Measurements from ENCODE around the gene ABCA4. TPM values are rescaled to one million over a fixed set of nuclear protein-coding genes. Genes with fewer than 3 reads are reported as not detected.

The ABCA4 gene
- polyA plus RNA-seq, 1 donor, result 0.59 TPM

DNA sequence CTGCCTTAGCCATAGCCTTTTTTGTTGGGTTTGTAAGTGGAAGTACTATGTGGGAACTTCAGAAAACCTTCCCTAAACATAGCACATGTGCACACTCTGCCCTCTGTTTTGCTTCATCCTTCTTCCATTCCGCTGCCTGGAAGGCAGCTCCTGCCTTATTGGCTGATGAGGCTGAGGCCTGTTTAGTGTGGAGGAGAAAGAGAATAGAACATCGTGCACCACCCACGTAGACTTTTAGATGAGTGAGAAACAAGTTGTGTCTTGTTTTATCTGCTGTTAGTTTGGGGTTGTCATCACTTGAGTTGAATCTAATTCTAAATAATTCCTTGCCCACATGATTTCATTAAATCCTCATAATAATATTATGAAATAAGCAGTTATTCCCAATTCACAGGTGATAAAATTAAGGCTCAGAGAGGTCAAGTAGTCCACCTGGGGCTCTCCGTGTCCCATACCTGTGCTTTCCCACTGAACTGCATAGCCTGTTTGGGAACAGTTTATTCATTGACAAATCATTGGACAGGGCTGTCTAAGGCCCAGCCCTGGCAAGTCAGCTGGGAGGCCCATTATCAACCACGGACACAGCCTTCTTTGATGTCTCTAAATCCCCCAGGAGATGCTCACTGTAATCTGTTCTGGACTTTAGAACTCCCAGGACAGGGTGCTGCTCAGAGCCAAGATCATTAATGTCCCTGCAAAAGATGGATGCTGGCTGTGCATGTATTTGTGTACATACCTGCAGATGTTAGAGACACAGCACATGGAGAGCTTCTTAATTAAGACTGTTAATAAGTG is 93.0 kb downstream of the ABCA4 start:
- no peak for DNase-seq (ENCODE audit: low read depth)

- no peak for DNase-seq (ENCODE audit: low read depth)
These were observed 94.1 kb downstream of the ABCA4 start for GRCh38 chr1:94026619-94027380.

- DNase-seq (ENCODE audit: low read depth), result peak; percentile 52
These were observed 95.3 kb downstream of the ABCA4 start for GRCh38 chr1:94025383-94026340.

GRCh38 chr1:94024104-94024792 is 96.7 kb downstream of the ABCA4 start:
- DNase-seq (ENCODE audit: low read depth), result no peak

DNA sequence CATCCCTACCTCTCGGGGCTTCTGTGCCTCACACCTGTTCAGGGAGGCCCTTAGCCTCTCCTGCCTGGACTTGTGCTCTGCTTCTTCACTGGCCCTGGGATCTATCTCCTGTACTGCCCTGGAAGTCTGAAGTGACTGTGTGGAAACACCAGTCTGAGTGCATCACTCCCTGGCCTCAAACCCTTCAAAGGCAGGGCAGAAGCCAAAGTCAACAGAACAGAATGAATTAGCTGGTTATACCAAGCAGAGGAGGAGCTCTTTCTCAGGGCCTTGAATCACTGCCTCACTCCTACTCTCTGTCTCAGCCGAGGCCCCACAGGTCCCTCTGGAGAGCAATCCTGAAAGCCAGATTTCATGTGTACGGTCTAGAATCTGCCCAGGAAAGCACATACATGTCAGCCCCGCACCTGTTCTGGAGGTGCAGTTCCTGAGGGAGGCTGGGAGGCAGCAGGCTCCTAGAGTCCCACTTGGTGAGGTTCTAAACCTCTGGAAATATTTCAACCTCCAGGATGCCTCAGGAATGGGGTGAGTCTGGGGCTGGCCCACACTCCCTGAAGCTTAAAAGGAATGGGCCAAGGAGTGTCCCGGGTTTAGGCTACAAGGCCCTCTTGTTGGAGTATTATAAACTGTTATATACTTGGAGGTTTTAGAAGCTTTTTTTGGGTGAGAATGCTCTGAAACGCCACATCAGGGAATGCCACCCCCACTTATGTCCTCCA is 98.3 kb downstream of the ABCA4 start:
- DNase-seq (ENCODE audit: low read depth), result no peak

DNA sequence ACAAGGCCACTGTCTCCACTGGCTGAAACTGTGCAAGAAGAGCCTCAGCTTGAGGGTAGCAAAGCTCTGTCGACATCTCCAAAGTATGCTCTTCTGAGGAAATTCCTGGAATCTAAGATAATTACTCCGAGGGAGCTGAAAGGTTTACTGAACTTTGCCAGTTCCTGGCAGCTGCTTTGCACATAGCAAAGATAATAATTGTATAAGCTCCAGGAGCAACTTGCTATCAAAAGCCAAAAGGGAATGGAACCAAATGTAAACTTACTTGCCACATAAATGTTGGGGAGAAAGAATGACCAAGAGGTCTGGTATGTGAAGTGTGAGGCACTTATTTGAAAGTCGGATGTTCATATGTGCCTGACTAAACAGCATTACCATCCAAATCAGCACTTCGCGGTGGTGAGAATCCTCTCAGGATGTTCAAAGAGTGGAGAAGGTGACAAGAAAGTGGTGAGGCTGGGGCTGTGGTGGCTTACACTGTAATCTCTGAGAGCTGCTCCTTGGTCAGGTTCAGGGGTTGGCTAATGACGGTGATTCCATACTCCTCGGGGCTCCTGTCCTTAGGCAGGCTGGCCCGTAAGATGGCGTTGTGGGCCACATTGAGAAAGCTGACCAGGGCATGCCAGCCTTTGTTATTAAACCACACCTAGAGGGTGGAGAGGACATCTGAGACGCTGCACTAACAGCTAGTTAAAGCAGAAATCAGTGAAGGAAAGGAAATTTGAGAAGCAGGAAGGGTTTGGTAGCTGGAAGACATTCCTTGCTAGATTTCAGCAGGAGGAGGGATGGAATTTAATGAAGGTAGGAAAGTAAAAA is 100.0 kb downstream of the ABCA4 start:
- no peak for DNase-seq (ENCODE audit: low read depth)

DNA sequence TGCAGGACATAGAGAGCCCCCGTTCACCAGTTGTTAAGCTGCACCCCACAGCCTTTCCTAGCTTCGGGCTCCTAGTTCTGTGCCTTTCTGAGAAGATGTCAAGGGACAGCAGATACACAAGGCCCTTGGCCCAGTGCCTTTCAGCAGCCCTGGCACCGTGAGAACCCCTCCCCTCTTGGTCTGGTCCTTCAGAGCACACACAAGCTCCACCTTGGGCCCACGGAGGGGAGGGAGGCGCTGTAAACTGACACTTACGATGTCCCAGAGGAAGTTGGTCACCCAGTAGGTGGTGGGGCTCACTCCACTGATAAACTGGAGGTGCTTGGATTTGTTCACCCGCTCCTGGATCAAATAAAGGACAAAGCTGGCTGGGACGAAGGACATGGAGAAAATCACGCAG is 101.6 kb downstream of the ABCA4 start:
- DNase-seq (ENCODE audit: low read depth), result no peak

DNA sequence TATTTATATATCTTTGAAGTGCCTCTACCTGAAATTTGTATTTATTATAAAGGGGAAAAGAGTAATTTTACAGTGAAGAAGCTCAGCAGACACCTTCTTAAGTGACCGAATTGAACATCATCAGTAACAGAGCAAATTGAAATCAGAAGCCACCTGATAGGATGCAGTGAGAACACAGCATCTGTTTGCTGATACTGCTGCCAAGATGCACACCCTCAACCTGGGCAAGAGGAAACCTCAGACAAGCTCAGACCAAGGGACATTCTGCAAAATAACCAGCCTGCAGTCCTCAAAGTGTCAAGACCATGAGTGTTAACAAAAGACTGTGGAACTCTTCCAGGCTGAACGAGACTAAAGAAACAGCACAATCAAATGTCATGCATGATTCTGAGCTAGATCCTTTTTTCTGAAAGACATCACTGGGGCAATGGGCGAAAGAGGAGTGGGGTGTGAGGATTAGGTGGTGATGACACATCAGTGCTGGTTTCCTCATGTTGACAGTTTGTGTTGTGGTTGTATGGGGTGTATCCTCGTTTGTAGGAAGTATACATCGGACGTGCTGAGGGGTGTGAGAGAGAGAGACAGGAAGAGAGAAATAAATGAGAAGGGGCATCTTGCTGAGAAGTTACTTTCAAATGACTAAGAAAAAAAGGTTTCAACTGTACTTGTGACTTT is 103.7 kb downstream of the ABCA4 start:
- DNase-seq (ENCODE audit: low read depth), result no peak

- no peak for DNase-seq (ENCODE audit: low read depth)
These were observed 105.5 kb downstream of the ABCA4 start for GRCh38 chr1:94015489-94015817.

DNA sequence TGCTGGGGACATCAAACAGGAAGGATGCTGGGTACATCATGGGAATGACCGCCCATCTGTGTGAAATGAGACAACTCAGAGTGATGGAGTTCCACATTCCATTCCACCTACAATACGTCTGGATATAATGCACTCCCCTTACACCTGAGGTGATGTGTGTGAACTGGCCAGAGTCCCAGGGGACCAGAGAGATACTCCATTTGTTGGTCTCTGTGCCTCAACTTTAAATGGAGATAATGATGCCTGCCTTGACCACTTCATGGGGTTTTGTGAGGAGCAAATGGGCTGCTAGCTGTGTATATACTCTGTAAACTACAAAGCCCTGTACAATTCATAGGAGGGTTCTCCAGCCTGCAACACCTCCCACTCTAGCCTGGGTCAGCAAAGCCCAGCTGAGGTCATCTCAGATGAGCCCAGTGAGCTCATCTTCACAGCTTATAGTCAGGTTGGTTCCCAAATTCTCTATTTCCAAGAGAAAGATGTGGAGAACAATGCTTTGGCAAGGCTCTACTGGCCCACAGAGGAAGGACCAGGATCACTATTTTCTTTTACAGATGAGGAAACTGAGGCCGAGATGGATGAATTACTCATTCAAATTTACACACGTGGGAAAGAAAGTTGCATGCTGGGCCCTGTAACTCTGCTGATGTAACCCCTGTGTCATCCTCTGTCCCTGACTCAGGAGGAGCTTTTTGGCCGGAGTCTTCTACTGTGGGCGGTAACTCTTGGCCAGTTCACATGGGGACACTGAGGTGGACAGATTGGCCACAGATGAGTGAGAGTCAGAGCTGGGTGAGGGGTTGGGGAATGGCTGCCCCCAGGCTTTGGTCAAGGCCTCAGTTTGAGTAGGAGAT is 106.1 kb downstream of the ABCA4 start:
- no peak for DNase-seq (ENCODE audit: low read depth)

DNA sequence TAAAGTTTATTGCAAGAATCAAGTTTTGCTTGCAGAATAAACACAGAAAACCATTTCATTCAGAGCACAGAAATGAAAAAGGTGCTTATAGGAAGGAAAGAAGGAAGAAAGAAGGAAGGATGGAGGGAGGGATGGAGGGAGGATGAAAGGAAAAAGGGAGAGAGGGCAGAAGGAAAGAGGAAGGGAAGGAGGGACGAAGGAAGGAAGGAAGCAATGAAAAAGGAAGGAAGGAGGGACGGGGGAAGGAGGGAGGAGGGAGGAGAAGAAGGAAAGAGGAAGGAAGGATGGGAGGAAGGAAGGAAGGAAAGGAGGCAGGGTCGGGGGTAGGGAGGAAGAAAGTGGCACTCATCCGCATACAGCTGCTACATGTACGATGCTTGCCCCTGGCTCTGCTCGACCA is 106.9 kb downstream of the ABCA4 start:
- DNase-seq (ENCODE audit: low read depth), result no peak

GRCh38 chr1:94013367-94013878 is 107.5 kb downstream of the ABCA4 start:
- DNase-seq (ENCODE audit: low read depth), result peak; percentile 48

GRCh38 chr1:94012708-94013366 is 108.1 kb downstream of the ABCA4 start:
- DNase-seq (ENCODE audit: low read depth), result peak; percentile 28

GRCh38 chr1:94011709-94012595 is 109.0 kb downstream of the ABCA4 start:
- DNase-seq (ENCODE audit: low read depth), result no peak

DNA sequence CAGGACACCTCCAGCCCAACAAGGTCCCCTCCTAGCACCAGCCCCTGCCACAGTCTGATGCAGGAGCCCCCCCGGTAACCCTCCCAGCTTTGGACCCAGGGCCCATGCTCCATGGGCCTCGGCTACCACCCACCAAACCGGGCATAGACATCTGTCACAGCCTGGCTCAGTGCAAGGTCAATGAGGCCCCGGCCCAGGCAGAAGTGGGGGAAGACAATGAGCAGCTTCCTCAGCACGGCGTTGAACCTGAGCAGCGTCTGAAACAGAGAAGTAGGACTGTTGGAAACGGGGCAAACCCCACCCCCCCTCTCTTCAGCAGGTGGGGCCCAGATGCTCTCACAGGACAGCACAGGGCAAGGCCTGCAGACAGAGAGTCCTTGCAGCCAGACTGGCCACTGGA is 109.8 kb downstream of the ABCA4 start:
- DNase-seq (ENCODE audit: low read depth), result no peak

GRCh38 chr1:94009304-94009703 is 111.6 kb downstream of the ABCA4 start:
- DNase-seq (ENCODE audit: low read depth), result no peak

GRCh38 chr1:94006604-94007003 is 114.3 kb downstream of the ABCA4 start:
- DNase-seq (ENCODE audit: low read depth), result no peak

Measured in forelimb muscle (tissue), 1 donor.